Measurements from ENCODE around the gene PSMB11. TPM values are rescaled to one million over a fixed set of nuclear protein-coding genes. Genes with fewer than 3 reads are reported as not detected.

PSMB11 gene
- total and polyA plus RNA-seq, 2 donors (not counting 3 experiments of a cell fraction or from before 2014, with no cell fraction given), result not detected

DNA sequence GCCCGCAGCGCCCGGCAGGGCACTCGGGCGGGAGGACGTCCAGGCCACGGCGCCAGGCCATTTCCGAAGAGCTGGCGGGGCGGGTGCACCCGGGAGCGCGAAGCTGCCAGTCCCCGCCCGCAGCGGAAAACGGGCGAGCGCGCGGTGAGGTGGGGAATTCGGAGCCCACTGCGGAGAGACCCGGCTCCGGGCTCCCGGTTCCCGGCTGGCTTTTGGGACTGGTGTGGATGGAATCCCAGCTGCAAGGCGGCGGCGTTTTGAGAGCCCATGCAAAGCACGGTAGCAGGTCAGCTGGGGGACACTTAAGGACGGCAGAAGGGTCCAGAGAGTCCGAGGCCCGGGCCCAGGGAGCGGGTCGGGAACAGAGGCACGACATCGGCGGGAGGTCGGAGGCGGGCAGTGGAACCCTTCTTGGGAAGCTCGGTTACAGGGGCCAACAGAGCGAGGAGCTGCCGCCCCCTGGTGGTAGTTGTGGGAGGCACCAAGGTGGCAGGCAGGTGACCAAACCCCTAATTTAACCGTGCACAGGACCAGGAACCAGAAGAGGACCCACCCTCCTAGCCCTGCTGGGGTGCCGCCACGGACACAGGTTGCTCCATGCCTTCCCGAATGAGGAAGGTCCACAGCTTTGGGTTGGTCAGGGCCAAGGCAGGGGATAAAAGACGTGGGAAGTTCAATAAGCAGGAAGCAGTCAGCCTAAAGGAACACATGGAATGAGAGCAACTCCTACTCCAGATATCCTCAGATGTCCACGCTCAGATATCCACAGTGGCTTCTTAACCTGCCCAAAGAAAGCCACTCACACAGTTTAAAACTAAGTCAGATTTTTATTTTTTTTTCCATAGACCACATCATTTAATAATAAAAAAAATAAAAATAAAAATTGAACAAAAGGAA lies 16.0 kb downstream of the PSMB11 start:
- peak overlapping the region; percentile 48 for H3K27ac ChIP-seq (ENCODE audit: insufficient read depth, low read depth, low read length)
- H4K20me1 ChIP-seq (replicated peaks; ENCODE audit: control insufficient read depth, extremely low read depth, insufficient read depth, low read length), result no peaks in the 10 kb centered on the region
- DNase-seq (ENCODE audit: low read depth, low spot score) (peak; percentile 87), FAIRE-seq (peak; percentile 92)
- peaks cover 23 to 31% of the 10 kb centered on the region in 2 experiments for H3K36me3 ChIP-seq (ENCODE audit: control insufficient read depth in 2 of 2, extremely low read depth in 1 of 2, insufficient read depth in 2 of 2, low read length in 2 of 2)
- POLR2A ChIA-PET, result interaction anchor here (1.0 to 1.6 kb wide), 6 partner anchors 13 to 76 kb away, joined by 3 to 13 read pairs (median 6); partner anchors contain the start of genes AJUBA and PSMB5
- H3K4me2 ChIP-seq (ENCODE audit: insufficient read depth, low read length), result peak overlapping the region; percentile 40
- no TSS peak for BruUV-seq (replicated peaks)
- H3K79me2 ChIP-seq (ENCODE audit: control insufficient read depth, insufficient read depth, low read length), result peaks cover 2% of the 10 kb centered on the region
- H3K9me3 ChIP-seq (replicated peaks; ENCODE audit: control insufficient read depth, insufficient read depth, low read length), result no peaks in the 10 kb centered on the region
- no peaks in the 10 kb centered on the region for H3K27me3 ChIP-seq (ENCODE audit: control insufficient read depth in 2 of 2, insufficient read depth in 2 of 2, low read length in 2 of 2)
- CTCF ChIA-PET, result interaction anchor here (0.6 to 13.4 kb wide), 31 partner anchors 10 to 502 kb away, joined by 3 to 1071 read pairs (median 5); partner anchors contain the start of genes ACIN1, AJUBA, C14orf119 and HAUS4
- peak overlapping the region; percentile 53 for H3K9ac ChIP-seq (replicated peaks; ENCODE audit: extremely low read depth, insufficient read depth, low read length)
- H2AFZ ChIP-seq (ENCODE audit: low read depth, low read length), result no peak overlapping the region
- dilution Hi-C loops (cut with MboI; ENCODE audit: extremely low pct_ligation_motif_present, low sequenced_read_pairs), result no loop called here
- TF ChIP-seq, protein P1, sequence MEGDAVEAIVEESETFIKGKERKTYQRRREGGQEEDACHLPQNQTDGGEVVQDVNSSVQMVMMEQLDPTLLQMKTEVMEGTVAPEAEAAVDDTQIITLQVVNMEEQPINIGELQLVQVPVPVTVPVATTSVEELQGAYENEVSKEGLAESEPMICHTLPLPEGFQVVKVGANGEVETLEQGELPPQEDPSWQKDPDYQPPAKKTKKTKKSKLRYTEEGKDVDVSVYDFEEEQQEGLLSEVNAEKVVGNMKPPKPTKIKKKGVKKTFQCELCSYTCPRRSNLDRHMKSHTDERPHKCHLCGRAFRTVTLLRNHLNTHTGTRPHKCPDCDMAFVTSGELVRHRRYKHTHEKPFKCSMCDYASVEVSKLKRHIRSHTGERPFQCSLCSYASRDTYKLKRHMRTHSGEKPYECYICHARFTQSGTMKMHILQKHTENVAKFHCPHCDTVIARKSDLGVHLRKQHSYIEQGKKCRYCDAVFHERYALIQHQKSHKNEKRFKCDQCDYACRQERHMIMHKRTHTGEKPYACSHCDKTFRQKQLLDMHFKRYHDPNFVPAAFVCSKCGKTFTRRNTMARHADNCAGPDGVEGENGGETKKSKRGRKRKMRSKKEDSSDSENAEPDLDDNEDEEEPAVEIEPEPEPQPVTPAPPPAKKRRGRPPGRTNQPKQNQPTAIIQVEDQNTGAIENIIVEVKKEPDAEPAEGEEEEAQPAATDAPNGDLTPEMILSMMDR (IDR thresholded peaks at IDR 0.05; ENCODE audit: extremely low read depth in 1 of 2, insufficient read depth in 1 of 2, low read depth in 1 of 2, low read length in 2 of 2), result peak; percentile 97
- TF ChIP-seq POLR2AphosphoS5 (IDR thresholded peaks at IDR 0.05; ENCODE audit: insufficient read depth, low read depth, low read length), result peak; percentile 56
- no peak for TF ChIP-seq EZH2 (IDR thresholded peaks at IDR 0.05; ENCODE audit: borderline replicate concordance, low read depth, low read length, severe bottlenecking)
- TF ChIP-seq POLR2A (IDR thresholded peaks at IDR 0.05; ENCODE audit: low read depth, low read length), result peak; percentile 33
- H3K4me3 ChIP-seq (replicated peaks in 1 of 3; ENCODE audit: insufficient read depth in 1 of 3, low read depth in 1 of 3, low read length in 3 of 3), result peak overlapping the region; percentile 28 to 62 (median 49)
- peaks cover 31% of the 10 kb centered on the region for H3K4me1 ChIP-seq (ENCODE audit: control insufficient read depth, extremely low read depth, insufficient read depth, low read length)
- intact Hi-C loops (cut with micrococcal nuclease), result loop anchor here (1.0 to 10.0 kb wide), 6 partner anchors 64 to 501 kb away; partner anchors contain the start of genes MRPL52 and PRMT5
- no peaks in the 10 kb centered on the region for H3K9me1 ChIP-seq (replicated peaks; ENCODE audit: control insufficient read depth, extremely low read depth, insufficient read depth, low read length)
